Cardiac septum (tissue), 1 donor: ENCODE data around the gene DESI2. TPM values are rescaled to one million over a fixed set of nuclear protein-coding genes. Genes with fewer than 3 reads are reported as not detected.
"Not testable (repeated sequence)": the region's sequence is repeated elsewhere in the genome, so short reads cannot be mapped to it uniquely, and the experiment has no call there.

Source experiments
- DNase-seq: peaks from one replicate; pipeline ENCODE4 v3.0.0-alpha.2; 2020; ENCODE audit warnings: low spot score
- intact Hi-C: fragments of 100-400 bp; cut with DNase I; formaldehyde crosslinking; loops from one replicate; pipeline ENCODE4 v1.14.0; 2022
- total RNA-seq: library from RNA; stranded (reverse); fragmentation: NEBNext Ultra II Directional; extraction: Animal tissue kit (Norgen Biotek cat#: 25700); gene quantifications from one replicate; pipeline ENCODE4 v1.2.1, GENCODE V29; 2021
- donor health status: DM: no; HTN: no; CAD: no.

The DESI2 gene
- total RNA-seq, 1 donor from 2014 or later: 23.0 TPM

DNA sequence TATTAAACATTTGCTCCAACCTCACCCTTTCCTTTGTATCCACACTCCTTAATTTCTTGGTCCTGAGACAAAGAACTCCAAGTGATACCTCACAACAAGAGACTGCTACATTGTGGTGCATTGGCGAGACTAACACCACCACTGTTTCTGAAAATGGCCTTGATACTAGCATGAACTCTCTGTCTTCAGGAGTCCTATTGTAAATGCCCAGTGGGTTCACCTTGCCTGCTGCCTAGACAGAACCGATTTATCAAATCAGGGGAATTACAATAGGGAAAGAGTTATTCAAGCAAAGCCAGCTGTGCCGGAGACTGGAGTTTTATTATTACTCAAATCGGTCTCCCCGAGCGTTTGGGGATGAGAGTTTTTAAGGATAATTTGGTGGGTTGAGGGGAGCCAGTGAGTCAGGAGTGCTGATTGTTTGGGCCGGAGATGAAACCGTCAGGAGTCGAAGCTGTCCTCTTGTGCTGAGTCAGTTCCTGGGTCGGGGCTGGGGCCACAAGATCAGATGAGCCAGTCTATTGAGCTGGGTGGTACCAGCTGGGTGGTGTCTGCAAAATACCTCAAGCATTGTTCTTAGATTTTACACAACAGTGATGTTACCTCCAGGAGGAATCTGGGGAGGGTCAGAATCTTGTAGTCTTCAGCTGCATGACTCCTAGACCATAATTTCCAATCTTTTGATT, 83.1 kb downstream of the DESI2 start:
- no peak for DNase-seq
- intact Hi-C loops: no loop called here

DNA sequence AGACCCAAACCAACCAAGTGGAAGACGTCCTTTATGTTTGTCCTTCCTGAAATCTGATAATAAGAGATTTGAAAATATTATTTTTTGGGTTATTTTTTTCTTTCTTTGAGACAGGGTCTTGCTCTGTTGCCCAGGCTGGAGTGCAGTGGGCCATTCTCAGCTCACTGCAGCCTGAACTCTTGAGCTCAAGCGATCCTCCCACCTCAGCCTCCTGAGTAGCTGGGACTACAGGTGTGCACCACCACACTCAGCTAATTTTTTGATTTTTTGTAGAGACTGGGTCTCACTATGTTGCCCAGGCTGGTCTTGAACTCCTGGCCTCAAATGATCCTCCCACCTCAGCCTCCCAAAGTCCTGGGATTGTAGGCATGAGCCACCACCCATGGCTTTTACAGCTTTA, 86.2 kb downstream of the DESI2 start:
- intact Hi-C loops, DNase-seq: not testable (repeated sequence)

- DNase-seq, intact Hi-C loops: not testable (repeated sequence)
Observed at GRCh38 chr1:244740027-244740617, 87.2 kb downstream of the DESI2 start.

DNA sequence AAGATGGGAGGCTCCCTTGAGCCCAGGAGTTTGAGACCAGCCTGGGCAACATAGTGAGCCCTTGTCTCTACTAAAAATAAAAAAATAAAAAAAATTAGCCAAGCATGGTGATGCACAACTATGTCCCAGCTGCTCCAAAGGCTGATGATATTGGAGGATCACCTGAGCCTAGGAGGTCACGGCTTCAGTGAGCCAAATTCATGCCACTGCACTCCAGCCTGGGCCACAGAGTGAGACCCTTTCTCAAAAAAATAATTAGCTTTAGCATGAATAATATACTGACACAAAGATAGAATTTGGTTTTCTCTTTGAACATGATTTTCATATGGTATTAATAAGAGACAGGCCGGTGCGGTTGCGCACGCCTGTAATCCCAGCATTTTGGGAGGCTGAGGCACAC, 88.8 kb downstream of the DESI2 start:
- DNase-seq: no peak
- intact Hi-C loops: no loop called here

DNA sequence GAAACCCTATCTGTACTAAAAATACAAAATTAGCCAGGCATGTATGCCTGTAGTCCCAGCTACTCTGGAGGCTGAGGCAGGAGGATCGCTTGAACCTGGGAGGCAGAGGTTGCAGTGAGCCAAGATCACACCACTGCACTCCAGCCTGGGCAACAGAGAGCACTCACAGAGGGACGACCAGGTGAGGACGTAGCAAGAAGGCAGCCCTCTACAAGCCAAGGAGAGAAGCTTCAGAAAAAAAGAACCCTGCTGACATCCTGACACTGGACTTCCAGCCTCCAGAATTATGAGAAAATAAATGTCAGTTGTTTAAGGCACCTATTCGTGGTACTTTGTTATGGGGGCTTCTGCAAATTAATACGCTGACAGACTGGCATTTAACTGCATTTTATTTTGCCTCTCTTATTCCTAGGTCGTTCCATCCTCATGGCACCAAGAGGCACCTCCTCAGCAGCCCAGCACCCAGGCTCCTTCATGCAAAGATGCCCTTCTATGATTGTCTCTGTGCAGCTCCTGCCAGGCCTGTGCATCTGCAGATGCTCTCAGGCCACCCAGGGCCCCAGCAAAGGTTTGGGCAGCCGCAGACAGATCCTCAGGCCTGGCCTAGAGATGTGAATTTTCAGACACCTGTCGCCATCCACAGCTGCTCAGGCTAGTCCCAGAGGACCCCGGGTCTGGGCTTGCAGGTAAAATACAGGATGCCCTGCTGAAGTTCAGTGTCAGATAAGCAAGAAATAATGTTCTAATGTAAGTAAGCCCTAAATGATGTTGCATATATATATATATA, 96.5 kb downstream of the DESI2 start:
- DNase-seq: no peak
- intact Hi-C loops: no loop called here

DNA sequence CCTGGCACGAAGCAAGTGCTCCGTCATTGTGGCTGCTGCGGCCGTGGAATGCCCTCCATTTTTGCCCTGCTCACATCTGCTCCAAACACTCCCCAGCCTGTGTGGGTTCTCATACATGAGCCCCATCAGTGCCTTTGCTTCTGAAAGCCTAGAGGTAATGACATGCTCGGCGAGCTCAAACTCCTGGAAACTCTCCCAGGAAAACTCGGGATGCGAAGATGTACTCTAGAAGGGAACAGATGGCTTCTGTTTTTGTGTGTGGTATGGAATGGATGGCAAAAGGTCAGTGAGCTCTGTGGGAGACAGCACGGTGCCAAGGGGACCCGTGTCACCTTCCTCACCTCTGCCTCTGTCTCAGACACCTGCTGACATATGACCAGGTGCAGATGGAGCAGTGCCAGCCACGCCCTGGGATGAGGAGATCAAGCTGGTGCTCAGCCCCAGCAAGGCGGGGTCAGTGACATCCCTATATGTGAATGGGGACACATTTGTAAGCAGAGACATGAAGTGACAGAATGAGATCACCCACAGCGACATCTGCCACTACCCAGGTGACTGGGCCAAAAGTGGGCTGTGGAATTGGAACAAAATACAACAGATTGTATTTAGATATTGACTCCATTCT, 98.5 kb downstream of the DESI2 start:
- DNase-seq: no peak
- intact Hi-C loops: no loop called here

GRCh38 chr1:244755673-244756072, 102.7 kb downstream of the DESI2 start:
- no peak for DNase-seq
- intact Hi-C loops: no loop called here

GRCh38 chr1:244757091-244757939, 104.4 kb downstream of the DESI2 start:
- no peak for DNase-seq
- intact Hi-C loops: no loop called here

Other genes with a start within 250 kb of the DESI2 start
- 8.6 TPM for gene ADSS2, start 201.2 kb upstream of the DESI2 start, total RNA-seq
- 0.38 TPM for gene CATSPERE, start 191.9 kb upstream of the DESI2 start, total RNA-seq
- 83.7 TPM for gene COX20, start 182.5 kb downstream of the DESI2 start, total RNA-seq
- gene HNRNPU, start 211.4 kb downstream of the DESI2 start, total RNA-seq: 192 TPM